Measurements from ENCODE around the gene CD1D. TPM values are rescaled to one million over a fixed set of nuclear protein-coding genes. Genes with fewer than 3 reads are reported as not detected.
"Not testable (repeated sequence)": the region's sequence is repeated elsewhere in the genome, so short reads cannot be mapped to it uniquely, and the experiment has no call there.

CD1D gene
- total RNA-seq, 2 experiments from 2014 or later, result 0.07 TPM; not detected in 1

DNA sequence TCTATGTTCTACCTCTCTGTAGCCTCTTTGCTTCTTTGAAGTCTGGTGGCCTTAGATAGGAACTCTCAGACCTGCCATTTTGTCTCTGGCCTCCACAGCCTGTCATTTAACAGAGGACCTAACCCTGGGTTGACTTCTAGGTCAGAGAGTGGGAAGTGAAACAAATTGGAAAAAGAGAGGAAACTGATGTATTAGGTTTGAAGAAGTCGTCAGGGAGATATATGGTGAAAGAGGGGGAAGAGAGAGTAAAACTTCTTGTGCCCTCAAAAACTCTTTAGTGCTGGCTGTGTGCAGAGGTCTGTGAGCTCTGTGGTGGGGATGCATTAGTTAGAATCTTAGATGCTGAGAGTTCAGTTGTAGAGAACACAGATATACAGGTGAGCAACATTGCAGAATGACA, 30.2 kb upstream of the CD1D start:
- ChIA-PET POLR2A (no interaction called here), CTCF (interaction anchor here (0.7 to 1.3 kb wide), 4 partner anchors 26 to 1034 kb away, joined by 3 to 7 read pairs (median 3); no protein-coding TSS in a partner anchor)
- peak overlapping the region; percentile 88 for H3K27ac Mint-ChIP-seq
- H3K27me3 Mint-ChIP-seq, result peaks cover 3% of the 10 kb centered on the region
- no peaks in the 10 kb centered on the region for H3K36me3 Mint-ChIP-seq (ENCODE audit: low read depth)
- no peak for ATAC-seq
- H3K4me1 Mint-ChIP-seq, result peaks cover 29% of the 10 kb centered on the region
- intact Hi-C loops (cut with DNase I, micrococcal nuclease), result loop anchor here in 1 of 2 experiments (5.0 kb wide), 1 partner anchor 857 kb away; the partner anchor contains the start of gene IFI16
- peak overlapping the region; percentile 74 for H3K4me3 Mint-ChIP-seq
- DNase-seq, result no peak
- no peaks in the 10 kb centered on the region for H3K9me3 Mint-ChIP-seq (ENCODE audit: low read depth)

DNA sequence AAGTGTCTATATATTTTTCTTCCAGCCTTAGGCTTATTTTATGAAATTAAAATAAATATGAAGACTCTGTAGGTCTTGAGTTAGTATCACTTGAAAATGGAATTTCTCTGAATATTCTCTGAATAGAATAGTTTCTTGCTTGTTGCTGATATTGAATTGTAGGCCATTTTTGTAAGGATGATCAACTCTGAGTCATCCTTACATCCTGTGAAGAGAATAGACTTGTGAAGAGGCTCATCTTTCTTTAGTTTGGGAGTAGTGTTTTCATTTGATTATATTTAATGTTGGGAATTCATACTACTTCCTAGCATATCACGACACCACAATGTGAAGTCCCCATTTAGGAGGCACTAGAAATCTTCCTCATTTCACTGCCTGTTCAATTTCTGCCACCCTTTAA, 27.5 kb upstream of the CD1D start:
- peaks cover 6% of the 10 kb centered on the region for H3K27me3 Mint-ChIP-seq
- DNase-seq (no peak), ATAC-seq (no peak)
- no peaks in the 10 kb centered on the region for H3K36me3 Mint-ChIP-seq (ENCODE audit: low read depth)
- H3K4me3 Mint-ChIP-seq, result no peak overlapping the region
- POLR2A ChIA-PET, result interaction anchor here (0.6 kb wide), 1 partner anchor 34 kb away, joined by 5 read pairs; no protein-coding TSS in a partner anchor
- intact Hi-C loops (cut with DNase I, micrococcal nuclease), result loop anchor here in 1 of 2 experiments (5.0 kb wide), 1 partner anchor 854 kb away; the partner anchor contains the start of gene IFI16
- no peaks in the 10 kb centered on the region for H3K9me3 Mint-ChIP-seq (ENCODE audit: low read depth)
- CTCF ChIA-PET, result interaction anchor here (0.6 to 1.0 kb wide), 2 partner anchors 9 to 89 kb away, joined by 4 to 6 read pairs; no protein-coding TSS in a partner anchor
- H3K4me1 Mint-ChIP-seq, result peaks cover 25% of the 10 kb centered on the region
- no peak overlapping the region for H3K27ac Mint-ChIP-seq

DNA sequence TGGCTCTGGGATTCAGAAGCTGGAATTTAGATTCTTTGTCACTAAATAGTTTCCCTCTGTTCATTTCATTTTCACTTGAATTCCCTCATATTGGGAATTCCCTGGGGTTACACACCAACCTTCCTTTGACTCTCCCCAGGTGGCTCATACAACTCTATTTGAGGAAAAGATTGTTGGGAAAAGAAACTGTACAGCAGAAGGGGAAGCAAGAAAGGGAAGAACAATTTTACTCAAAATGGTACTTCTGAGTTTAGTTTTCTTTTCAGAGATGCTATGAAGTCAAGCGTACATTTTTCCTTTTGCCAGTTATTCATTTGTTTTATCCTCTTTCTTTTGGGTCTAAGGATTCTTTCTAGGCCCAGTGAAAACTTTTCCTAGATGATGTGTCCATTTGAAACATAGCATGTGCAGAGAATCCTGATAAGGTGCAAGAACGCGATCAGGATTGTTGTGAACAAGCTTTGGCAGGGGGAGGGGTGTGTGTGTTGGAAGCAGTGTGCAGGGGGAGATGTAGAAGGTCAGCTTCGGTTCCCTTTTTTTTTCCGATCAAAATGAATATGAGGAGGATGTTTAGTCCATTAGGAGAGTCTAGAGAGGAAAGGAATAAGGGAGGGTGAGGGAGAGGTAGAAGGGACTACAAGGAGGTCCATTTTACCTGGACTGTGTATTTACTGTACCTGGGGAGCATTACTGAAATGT, 26.8 kb upstream of the CD1D start:
- CTCF ChIA-PET, result interaction anchor here (0.6 to 1.0 kb wide), 2 partner anchors 8 to 90 kb away, joined by 4 to 6 read pairs; no protein-coding TSS in a partner anchor
- intact Hi-C loops (cut with DNase I, micrococcal nuclease), result loop anchor here in 1 of 2 experiments (5.0 kb wide), 1 partner anchor 853 kb away; the partner anchor contains the start of gene IFI16
- ATAC-seq (no peak), DNase-seq (no peak)
- Mint-ChIP-seq H3K4me1 (peaks cover 21% of the 10 kb centered on the region), H3K4me3 (no peak overlapping the region), H3K9me3 (ENCODE audit: low read depth) (no peaks in the 10 kb centered on the region), H3K36me3 (ENCODE audit: low read depth) (no peaks in the 10 kb centered on the region), H3K27ac (no peak overlapping the region), H3K27me3 (peaks cover 6% of the 10 kb centered on the region)
- POLR2A ChIA-PET, result no interaction called here

DNA sequence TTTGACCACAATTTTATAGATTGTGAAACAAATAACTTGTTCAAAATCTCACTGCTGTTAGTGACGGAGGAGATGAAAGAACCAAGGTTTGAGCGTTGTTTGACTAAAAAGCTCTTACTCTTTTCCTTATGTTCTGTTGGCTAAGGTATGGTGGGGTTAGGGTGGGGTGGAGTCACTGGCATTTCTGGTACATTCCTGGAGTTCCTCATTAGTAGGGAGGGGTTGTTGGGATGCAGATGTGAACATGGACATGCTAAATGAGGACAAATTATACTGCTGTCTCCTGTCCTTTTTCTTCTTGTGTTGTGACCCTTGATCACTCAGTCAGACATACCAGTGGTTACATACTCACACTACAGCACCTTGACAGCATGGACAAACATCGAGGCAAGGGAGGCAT, 26.2 kb upstream of the CD1D start:
- intact Hi-C loops (cut with DNase I, micrococcal nuclease), result loop anchor here in 1 of 2 experiments (5.0 kb wide), 1 partner anchor 853 kb away; the partner anchor contains the start of gene IFI16
- Mint-ChIP-seq H3K27me3 (peaks cover 6% of the 10 kb centered on the region), H3K9me3 (ENCODE audit: low read depth) (no peaks in the 10 kb centered on the region), H3K27ac (no peak overlapping the region), H3K36me3 (ENCODE audit: low read depth) (no peaks in the 10 kb centered on the region), H3K4me3 (no peak overlapping the region), H3K4me1 (peaks cover 15% of the 10 kb centered on the region)
- ATAC-seq (no peak), DNase-seq (no peak)
- ChIA-PET POLR2A (no interaction called here), CTCF (no interaction called here)

DNA sequence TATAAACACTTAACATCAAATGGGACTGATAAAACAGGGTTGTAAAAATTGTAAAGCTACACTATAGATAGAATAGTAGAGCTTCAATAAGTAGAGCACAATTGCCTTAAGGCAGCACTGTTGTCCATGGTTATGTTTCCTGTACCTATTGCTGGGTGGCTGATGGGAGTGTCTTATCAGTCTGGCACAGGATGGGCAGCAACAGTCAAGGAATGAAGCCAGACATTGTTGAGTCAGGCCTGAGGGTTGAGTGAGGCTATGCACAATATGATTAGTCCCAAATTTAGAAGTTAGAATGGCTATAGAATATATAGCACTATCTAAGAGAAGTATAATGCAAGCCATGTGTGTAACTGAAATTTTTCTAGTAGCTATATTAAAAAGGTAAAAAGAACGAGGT, 25.0 kb upstream of the CD1D start:
- DNase-seq, result no peak
- no peaks in the 10 kb centered on the region for H3K9me3 Mint-ChIP-seq (ENCODE audit: low read depth)
- CTCF ChIA-PET, result interaction anchor here (0.6 kb wide), 1 partner anchor 177 kb away, joined by 3 read pairs; no protein-coding TSS in a partner anchor
- ATAC-seq, result no peak
- H3K4me1 Mint-ChIP-seq, result peaks cover 3% of the 10 kb centered on the region
- H3K27ac Mint-ChIP-seq, result no peak overlapping the region
- H3K27me3 Mint-ChIP-seq, result peaks cover 9% of the 10 kb centered on the region
- intact Hi-C loops (cut with DNase I, micrococcal nuclease), result no loop called here
- no peaks in the 10 kb centered on the region for H3K36me3 Mint-ChIP-seq (ENCODE audit: low read depth)
- POLR2A ChIA-PET, result no interaction called here
- H3K4me3 Mint-ChIP-seq, result no peak overlapping the region

DNA sequence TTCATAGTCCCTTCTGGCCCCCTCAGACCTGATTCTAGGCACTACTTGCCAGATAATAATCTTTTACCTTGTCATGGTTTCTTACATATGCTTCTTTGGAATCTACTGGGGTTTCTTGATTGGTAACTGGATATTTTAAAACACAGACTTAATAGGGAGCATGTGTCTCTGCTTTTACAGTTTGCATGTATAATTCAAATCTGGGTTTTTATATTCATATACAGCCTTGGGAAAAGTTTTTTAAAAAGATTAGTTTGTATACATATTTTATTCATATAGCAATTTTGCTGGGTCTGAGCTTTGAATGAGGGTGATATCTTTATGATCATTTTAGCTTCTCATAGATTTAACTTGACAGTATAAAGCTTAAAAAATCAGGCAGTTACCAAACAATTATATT, 21.1 kb upstream of the CD1D start:
- no peak for ATAC-seq
- DNase-seq, result no peak
- Mint-ChIP-seq H3K9me3 (ENCODE audit: low read depth) (no peaks in the 10 kb centered on the region), H3K27ac (no peak overlapping the region), H3K4me3 (no peak overlapping the region), H3K4me1 (no peaks in the 10 kb centered on the region), H3K36me3 (ENCODE audit: low read depth) (no peaks in the 10 kb centered on the region), H3K27me3 (peaks cover 26% of the 10 kb centered on the region)
- intact Hi-C loops (cut with DNase I, micrococcal nuclease), result no loop called here
- POLR2A ChIA-PET, result no interaction called here
- CTCF ChIA-PET, result interaction anchor here (1.0 to 1.5 kb wide), 4 partner anchors 8 to 35 kb away, joined by 3 to 6 read pairs (median 4); no protein-coding TSS in a partner anchor

DNA sequence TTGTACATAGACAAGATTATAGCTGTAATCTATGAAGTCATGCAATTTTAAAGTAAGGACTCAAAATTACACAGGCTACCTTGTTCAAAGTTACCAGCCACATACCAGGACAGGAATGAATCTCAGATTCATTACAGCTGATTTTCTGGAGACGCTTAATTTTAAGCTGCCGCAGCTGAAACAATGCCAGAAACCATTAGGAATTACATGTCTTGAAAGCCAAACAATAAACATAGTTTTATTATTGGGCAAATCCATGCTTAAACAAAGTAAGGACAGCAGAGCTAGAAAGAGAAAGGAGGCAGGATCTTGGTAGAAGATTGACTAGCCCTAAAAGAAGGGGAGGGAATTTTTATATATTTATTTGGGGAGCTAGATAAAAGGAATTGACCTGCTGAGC, 19.2 kb upstream of the CD1D start:
- H3K4me3 Mint-ChIP-seq, result no peak overlapping the region
- no peak overlapping the region for H3K27ac Mint-ChIP-seq
- no peaks in the 10 kb centered on the region for H3K9me3 Mint-ChIP-seq (ENCODE audit: low read depth)
- peaks cover 33% of the 10 kb centered on the region for H3K27me3 Mint-ChIP-seq
- H3K36me3 Mint-ChIP-seq (ENCODE audit: low read depth), result no peaks in the 10 kb centered on the region
- no peaks in the 10 kb centered on the region for H3K4me1 Mint-ChIP-seq
- ChIA-PET POLR2A (no interaction called here), CTCF (interaction anchor here (1.4 kb wide), 1 partner anchor 8 kb away, joined by 6 read pairs; no protein-coding TSS in a partner anchor)
- ATAC-seq (no peak), DNase-seq (no peak)
- intact Hi-C loops (cut with DNase I, micrococcal nuclease), result no loop called here

DNA sequence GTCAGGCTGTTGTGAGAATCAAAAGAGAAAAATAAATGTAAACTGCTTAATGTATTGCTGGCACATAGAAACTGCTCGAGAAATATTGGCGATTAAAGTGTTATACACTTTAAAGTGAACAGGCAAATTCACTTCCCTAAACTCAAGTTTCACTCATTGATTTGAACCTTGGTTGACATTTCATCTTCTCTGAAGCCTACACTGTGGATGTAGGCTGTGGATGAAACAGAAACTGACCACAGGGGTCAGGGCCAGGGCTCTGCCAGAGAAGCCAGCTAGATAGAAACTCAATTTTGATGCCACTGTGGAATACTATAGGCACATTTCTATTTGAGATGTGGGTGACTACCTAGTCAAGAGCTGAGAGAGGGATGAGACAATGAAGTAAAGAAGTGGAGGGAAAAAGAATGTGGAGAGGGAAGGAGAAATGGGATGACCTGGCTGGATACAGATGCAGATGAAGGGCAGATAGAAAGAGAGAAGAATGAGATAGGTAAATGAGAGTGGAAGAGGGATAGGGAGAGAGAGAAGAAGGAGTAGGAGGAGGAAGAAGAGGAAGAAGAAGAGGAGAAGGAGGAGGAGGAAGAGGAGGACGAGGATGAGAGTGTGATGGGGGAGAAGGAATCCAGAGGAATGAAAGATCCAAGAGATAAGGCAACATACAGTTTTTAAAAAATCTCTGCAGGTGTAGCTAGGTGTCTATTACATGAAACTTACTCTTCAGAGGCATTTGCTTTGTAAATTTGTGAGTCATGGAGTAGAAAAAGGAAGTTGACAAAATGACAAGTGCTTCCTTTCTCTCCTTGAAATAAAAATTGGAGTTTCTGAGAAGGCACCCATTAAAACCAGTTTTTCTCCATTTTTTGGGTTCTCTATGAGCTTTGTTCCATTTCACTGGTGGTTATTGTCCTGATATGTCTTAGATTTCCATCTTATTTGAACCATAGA, 17.4 kb upstream of the CD1D start:
- Mint-ChIP-seq H3K27me3 (peaks cover 40% of the 10 kb centered on the region), H3K9me3 (ENCODE audit: low read depth) (no peaks in the 10 kb centered on the region), H3K4me1 (no peaks in the 10 kb centered on the region), H3K36me3 (ENCODE audit: low read depth) (no peaks in the 10 kb centered on the region), H3K4me3 (no peak overlapping the region), H3K27ac (no peak overlapping the region)
- intact Hi-C loops (cut with DNase I, micrococcal nuclease), result no loop called here
- no peak for DNase-seq
- ChIA-PET CTCF (no interaction called here), POLR2A (no interaction called here)
- no peak for ATAC-seq

DNA sequence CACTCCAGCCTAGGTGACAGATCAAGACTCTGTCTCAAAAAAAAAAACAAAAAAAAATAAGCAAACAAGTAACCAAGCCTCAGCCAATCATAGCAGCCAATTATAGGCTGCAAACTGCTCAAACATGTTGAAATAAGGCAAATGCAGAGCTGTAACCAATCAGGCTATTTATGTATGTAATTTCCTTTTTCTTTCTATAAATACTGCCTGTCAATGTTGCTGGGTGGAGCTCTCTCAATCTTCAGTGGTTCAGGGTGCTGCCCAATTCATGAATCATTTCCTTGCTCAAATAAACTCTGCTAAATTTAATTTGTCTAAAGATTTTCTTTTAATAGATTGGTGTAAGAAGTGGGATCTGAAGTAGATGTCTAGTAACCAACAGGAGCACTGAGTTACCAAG, 11.6 kb upstream of the CD1D start:
- intact Hi-C loops (cut with DNase I, micrococcal nuclease), result no loop called here
- POLR2A ChIA-PET, result no interaction called here

DNA sequence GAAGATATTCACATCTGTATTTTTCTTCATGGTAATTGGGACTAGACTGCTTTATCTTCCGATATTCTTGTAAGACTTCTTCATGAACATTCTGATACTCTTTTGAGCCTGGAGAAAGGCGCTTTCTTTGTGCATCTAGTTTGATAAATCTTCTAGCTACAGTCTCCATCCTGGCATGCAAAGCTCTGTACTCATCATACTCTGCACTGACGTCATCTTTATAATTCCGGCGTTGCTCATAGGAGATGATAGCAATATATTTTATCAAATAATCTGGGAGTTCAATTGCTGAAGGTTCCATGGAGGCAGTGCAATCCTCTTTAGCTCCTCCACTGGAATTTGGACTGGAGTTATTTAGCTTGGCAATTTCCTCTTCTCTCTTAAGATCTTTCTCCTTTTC, 4.8 kb upstream of the CD1D start:
- H3K36me3 Mint-ChIP-seq (ENCODE audit: low read depth); POLR2A ChIA-PET; CTCF ChIA-PET; H3K4me3 Mint-ChIP-seq; H3K9me3 Mint-ChIP-seq (ENCODE audit: low read depth); H3K27ac Mint-ChIP-seq; intact Hi-C loops (cut with DNase I, micrococcal nuclease); H3K4me1 Mint-ChIP-seq; ATAC-seq; DNase-seq: not testable (repeated sequence)
- H3K27me3 Mint-ChIP-seq, result peaks cover 41% of the 10 kb centered on the region

More for the DNA sequence above, 11.6 kb upstream of the CD1D start:
- CTCF ChIA-PET, result interaction anchor here (0.5 to 1.3 kb wide), 5 partner anchors 10 to 964 kb away, joined by 3 read pairs; no protein-coding TSS in a partner anchor
- no peaks in the 10 kb centered on the region for H3K36me3 Mint-ChIP-seq (ENCODE audit: low read depth)
- H3K9me3 Mint-ChIP-seq (ENCODE audit: low read depth), result no peaks in the 10 kb centered on the region
- H3K27me3 Mint-ChIP-seq, result peaks cover 19% of the 10 kb centered on the region
- ATAC-seq (no peak), DNase-seq (no peak)
- H3K4me1 Mint-ChIP-seq, result no peaks in the 10 kb centered on the region
- H3K4me3 Mint-ChIP-seq, result no peak overlapping the region
- no peak overlapping the region for H3K27ac Mint-ChIP-seq

DNA sequence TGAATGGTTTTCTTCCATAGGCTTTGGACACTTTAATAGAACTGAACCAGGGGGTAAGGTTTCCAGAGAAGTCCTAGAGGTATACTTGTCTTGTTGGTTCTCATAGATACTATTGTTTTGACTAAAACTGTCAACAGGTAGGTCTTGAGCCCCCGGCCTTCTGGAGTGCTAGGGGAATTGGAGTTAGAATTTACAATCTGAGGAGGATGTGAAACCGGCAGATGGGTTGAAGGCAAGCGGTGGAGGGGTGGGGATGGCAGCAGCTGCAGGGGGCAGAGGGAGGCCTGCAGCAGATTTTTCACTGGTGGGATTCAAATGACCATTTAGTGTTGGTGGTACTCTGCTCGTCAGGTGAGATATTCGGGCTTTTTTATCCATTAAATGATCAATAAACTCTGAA, 4.3 kb upstream of the CD1D start:
- intact Hi-C loops (cut with DNase I, micrococcal nuclease), result no loop called here
- H3K4me3 Mint-ChIP-seq, result no peak overlapping the region
- H3K36me3 Mint-ChIP-seq (ENCODE audit: low read depth), result no peaks in the 10 kb centered on the region
- no peak for DNase-seq
- peaks cover 8% of the 10 kb centered on the region for H3K4me1 Mint-ChIP-seq
- H3K27me3 Mint-ChIP-seq, result peaks cover 45% of the 10 kb centered on the region
- ATAC-seq, result no peak
- H3K9me3 Mint-ChIP-seq (ENCODE audit: low read depth), result no peaks in the 10 kb centered on the region
- CTCF ChIA-PET, result no interaction called here
- H3K27ac Mint-ChIP-seq, result no peak overlapping the region
- POLR2A ChIA-PET, result no interaction called here
